ENCODE results near the gene TTN. TPM values are rescaled to one million over a fixed set of nuclear protein-coding genes. Genes with fewer than 3 reads are reported as not detected.

Gene TTN
- total RNA-seq, 1 experiment from 2014 or later, result 0.05 TPM

- Histone ChIP-seq H3K9me3 (ENCODE audit: control insufficient read depth in 1 of 2, insufficient read depth in 1 of 2, low read depth in 1 of 2, low read length in 2 of 2) (no peaks in the 10 kb centered on the region), H3K36me3 (ENCODE audit: control insufficient read depth in 1 of 2, insufficient read depth in 2 of 2, low read length in 2 of 2) (no peaks in the 10 kb centered on the region), H3K4me2 (ENCODE audit: low read length) (no peak overlapping the region), H3K27ac (ENCODE audit: low read depth, low read length) (no peak overlapping the region), H3K27me3 (ENCODE audit: insufficient read depth, low read length) (no peaks in the 10 kb centered on the region), H3K4me3 (replicated peaks in 1 of 2; ENCODE audit: low read depth in 1 of 2, low read length in 2 of 2) (no peak overlapping the region), H3K9me2 (ENCODE audit: insufficient read depth) (no peaks in the 10 kb centered on the region), H3K4me1 (ENCODE audit: control insufficient read depth in 1 of 2, insufficient read depth in 2 of 2, low read length in 2 of 2) (no peaks in the 10 kb centered on the region), H2AFZ (ENCODE audit: low read depth, low read length, poor library complexity, severe bottlenecking) (no peak overlapping the region), H4K20me1 (ENCODE audit: insufficient read depth) (no peaks in the 10 kb centered on the region; the same call in 1 of the 2 replicates), H3K79me2 (ENCODE audit: insufficient read depth, low read length) (no peaks in the 10 kb centered on the region), H3K9ac (ENCODE audit: low read length) (no peak overlapping the region)
- ATAC-seq (no peak), DNase-seq (ENCODE audit: low read depth, low spot score) (no peak)
- POLR2A ChIA-PET, result no interaction called here
- TF ChIP-seq ZNF274 (IDR thresholded peaks at IDR 0.05; ENCODE audit: low read depth, low read length), result no peak
- TF ChIP-seq TCF7L2 (IDR thresholded peaks at IDR 0.05; ENCODE audit: borderline replicate concordance, extremely low read depth, insufficient read depth, insufficient read length), result no peak
- no peak for TF ChIP-seq EGR1 (IDR thresholded peaks at IDR 0.05; ENCODE audit: low read depth)
- TF ChIP-seq JUND (IDR thresholded peaks at IDR 0.05), result no peak
- no peak for TF ChIP-seq EZH2phosphoT487 (IDR thresholded peaks at IDR 0.05; ENCODE audit: borderline replicate concordance)
- no peak for TF ChIP-seq SIN3A (IDR thresholded peaks at IDR 0.05; ENCODE audit: low read depth)
- no peak for TF ChIP-seq POLR2A (IDR thresholded peaks at IDR 0.05; ENCODE audit: borderline replicate concordance, extremely low read depth, insufficient read depth, insufficient read length)
- no peak for TF ChIP-seq CEBPB (IDR thresholded peaks at IDR 0.05; ENCODE audit: low read depth)
- no peak for TF ChIP-seq RAD21 (IDR thresholded peaks at IDR 0.05; ENCODE audit: low read depth)
- TF ChIP-seq, protein P1, sequence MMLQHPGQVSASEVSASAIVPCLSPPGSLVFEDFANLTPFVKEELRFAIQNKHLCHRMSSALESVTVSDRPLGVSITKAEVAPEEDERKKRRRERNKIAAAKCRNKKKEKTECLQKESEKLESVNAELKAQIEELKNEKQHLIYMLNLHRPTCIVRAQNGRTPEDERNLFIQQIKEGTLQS (IDR thresholded peaks at IDR 0.05), result no peak
- TF ChIP-seq, protein P2, sequence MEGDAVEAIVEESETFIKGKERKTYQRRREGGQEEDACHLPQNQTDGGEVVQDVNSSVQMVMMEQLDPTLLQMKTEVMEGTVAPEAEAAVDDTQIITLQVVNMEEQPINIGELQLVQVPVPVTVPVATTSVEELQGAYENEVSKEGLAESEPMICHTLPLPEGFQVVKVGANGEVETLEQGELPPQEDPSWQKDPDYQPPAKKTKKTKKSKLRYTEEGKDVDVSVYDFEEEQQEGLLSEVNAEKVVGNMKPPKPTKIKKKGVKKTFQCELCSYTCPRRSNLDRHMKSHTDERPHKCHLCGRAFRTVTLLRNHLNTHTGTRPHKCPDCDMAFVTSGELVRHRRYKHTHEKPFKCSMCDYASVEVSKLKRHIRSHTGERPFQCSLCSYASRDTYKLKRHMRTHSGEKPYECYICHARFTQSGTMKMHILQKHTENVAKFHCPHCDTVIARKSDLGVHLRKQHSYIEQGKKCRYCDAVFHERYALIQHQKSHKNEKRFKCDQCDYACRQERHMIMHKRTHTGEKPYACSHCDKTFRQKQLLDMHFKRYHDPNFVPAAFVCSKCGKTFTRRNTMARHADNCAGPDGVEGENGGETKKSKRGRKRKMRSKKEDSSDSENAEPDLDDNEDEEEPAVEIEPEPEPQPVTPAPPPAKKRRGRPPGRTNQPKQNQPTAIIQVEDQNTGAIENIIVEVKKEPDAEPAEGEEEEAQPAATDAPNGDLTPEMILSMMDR (IDR thresholded peaks at IDR 0.05 in 2 of 3, conservative IDR thresholded peaks at IDR 0.05 in 1 of 3; ENCODE audit: borderline replicate concordance in 1 of 3, insufficient read depth in 1 of 3, low read depth in 2 of 3, low read length in 2 of 3), result no peak
- no peak for TF ChIP-seq MAX (IDR thresholded peaks at IDR 0.05)
- TF ChIP-seq FOSL1 (IDR thresholded peaks at IDR 0.05; ENCODE audit: low read depth), result no peak
- no peak for TF ChIP-seq SP1 (IDR thresholded peaks at IDR 0.05; ENCODE audit: low read depth)
- no peak for TF ChIP-seq ELF1 (IDR thresholded peaks at IDR 0.05; ENCODE audit: borderline replicate concordance, low read depth)
- TF ChIP-seq CBX3 (IDR thresholded peaks at IDR 0.05; ENCODE audit: low read depth), result no peak
- no peak for TF ChIP-seq EZH2 (IDR thresholded peaks at IDR 0.05)
- CTCF ChIA-PET, result interaction anchor here (1.1 kb wide), 1 partner anchor 22 kb away, joined by 3 read pairs; no protein-coding TSS in a partner anchor
- BruUV-seq (replicated peaks), result no TSS peak
- RAD21 ChIA-PET (ENCODE audit: low non-redundant PET in 1 of 2, low total read pairs in 2 of 2, uncharacterized antibody in 2 of 2, unreplicated experiment in 2 of 2), result no interaction called here
- intact Hi-C loops (cut with micrococcal nuclease), result no loop called here
Measured at GRCh38 chr2:178783889-178784288, 23.3 kb downstream of the TTN start.

Measured in HCT116 (cell line).